Measurements from ENCODE around the gene RNF114.

RNF114 gene

DNA sequence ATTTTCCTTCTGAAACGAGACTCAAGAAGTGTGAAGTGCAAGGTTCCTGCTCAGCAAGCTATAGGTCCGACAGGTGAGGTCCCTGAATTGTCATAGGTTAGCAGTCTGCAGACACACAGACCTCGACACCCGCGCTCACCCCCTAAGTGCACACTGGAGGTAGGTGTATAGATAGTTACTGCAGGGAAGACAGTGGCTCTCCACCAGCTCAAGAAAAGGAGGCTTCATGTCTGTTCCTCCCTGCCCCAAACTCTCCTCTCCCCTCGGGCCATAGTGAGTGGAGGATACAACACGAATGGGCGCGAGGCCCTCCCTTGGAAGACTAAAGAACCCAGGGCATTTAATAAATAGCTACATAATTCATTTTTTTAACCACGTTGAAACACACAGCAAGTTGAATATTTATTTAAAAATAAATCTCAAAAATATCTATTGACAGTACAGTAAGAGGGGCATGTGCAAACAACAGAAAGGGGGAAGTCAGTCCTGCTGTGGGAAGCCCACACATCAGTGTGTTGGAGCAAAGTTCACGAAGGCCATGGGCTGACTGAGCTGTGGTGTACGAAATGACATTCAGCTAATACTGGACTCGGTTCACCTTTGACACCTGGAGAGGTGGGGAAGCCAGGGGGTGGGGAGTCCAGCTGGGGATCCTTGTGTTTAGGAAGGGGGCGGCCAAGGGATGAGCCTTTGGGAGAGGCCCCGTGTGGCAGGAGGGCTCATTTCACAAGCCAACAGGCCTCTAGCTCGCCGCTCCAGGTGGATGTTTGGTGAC is 31.6 kb upstream of the RNF114 start:
- no peak for DNase-seq

DNA sequence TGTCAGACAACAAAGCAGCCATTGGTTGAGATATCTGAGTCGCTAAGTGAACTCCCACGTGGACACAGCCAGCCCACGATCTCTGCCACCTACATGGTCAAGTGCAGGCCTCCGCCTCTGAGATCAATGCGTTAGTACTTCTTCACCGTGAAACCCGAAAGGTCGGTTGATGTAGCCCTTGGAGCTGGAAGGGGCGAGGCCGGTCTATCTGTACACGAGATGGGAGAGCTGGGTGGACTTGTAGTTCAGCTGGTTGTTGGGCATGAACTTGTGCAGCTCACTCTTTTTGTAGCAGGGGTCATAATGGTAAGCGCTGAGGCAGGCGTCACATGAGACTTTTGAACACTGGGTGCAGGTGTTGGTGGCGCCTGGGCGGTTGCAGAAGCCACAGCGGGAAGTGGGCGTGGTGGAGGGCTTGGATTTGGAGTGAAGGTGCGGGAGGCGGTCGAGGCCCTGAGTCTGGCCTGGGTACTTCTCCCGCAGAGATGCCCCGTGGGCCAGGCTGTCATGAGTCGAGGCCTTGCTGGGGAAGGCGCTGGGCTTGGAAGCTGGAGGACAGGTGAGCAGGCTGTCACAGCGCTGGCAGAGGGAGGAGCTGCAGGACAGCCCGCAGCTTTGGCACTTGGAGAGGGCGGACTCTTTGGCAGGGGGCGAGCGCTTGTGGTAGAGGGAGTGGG is 30.6 kb upstream of the RNF114 start:
- DNase-seq, result no peak

DNA sequence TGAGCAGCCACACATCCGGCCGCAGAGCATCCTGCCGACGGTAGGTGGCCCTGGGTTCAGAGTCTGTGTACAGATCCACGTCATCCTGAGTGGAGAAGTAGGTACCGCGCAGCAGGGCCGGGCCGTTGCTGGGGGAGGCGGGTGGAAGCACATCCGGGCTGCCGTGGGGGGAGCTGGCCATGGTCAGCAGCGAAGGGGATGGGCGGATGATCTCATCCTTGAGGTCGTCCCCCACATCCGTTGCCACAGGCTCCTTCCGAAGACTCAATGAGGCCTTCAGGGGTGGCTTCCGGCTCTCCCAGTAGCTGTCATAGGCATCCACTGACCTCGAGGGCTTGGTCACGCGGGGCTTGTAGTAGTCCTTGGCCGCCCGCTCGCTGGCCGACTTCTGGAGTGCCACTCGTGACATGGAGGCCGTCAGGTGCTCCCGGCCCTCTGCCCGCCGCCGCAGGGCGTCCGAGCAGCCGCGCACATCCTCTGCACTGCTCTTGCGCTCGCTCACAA is 30.0 kb upstream of the RNF114 start:
- DNase-seq, result no peak

DNA sequence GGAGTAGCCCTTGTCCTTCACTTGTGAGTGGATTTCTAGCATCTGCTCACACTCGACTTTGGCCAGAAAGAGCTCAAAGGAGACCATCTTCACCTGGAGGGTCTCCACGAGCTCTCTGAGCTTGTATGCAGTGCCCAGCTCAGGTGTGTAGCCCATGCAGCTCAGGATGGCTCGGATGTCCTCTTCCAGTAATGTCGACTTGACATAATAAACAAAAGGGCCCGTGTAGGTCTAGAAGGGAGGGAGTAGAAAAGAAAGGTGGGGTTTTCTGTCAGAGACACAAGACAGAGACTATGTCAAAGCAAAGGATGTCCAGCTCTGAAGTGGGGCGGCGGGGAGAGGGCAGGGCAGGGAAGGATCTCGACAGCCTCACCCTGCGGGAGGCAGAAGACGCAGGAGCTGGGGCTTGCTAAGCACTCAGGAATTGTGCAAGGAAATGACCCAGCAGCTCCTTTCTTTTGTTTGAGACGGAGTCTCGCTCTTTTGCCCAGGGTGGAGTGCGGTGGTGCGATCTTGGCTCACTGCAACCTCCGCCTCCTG is 29.5 kb upstream of the RNF114 start:
- DNase-seq, result no peak

DNA sequence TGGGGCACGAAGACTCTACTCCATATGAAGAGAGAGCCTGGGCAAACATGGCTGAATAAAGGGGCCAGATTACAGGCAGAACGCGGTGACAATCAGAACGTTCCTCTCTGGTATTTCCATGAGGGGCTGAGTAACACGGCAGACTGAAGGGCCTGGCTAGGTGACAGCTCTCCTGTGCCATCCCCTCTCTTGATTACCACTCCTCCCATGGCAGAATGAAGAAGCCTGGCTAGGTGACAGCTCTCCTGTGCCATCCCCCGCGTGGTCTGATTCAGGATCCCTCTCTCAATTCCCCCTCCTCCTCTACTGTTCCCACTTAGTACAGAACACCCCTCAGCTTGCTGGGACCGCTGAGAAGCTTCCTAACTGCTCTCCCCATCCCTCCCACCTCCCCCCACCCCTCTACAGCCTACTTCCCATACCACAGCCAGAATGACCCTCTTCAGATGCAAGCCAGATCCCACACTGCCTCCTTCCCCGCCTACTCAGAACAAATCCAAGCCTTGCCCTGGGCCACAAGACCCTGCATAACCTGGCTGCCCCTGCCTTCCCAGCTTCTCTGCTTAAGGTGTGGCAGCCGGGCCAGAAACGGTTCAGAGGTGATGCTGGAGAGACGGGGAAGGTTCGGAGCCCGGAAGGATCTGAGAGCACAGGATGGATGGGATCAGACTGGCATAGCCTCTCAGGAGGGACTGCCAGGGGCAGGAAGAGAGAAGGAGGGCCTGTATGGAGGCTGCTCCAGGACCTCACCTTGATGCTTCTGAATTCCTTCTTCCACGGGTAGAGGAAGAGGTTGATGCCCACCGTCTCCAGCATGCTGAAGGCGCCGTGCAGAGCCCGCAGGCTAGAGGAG is 28.6 kb upstream of the RNF114 start:
- DNase-seq, result no peak

DNA sequence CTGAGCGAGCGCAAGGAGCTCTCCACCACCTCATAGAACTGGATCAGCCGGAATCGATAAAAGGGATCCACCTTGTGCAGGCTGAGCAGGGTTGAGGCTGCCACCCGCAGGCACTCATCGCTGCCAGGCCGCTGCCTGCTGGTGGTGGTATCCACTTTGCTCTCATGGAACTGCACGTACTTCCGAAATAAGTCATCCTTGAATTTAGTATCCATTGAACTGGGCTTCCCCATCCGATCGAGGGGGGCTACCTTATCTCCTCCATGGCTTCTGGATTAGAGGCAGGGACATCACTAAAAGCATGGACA is 28.0 kb upstream of the RNF114 start:
- no peak for DNase-seq

DNA sequence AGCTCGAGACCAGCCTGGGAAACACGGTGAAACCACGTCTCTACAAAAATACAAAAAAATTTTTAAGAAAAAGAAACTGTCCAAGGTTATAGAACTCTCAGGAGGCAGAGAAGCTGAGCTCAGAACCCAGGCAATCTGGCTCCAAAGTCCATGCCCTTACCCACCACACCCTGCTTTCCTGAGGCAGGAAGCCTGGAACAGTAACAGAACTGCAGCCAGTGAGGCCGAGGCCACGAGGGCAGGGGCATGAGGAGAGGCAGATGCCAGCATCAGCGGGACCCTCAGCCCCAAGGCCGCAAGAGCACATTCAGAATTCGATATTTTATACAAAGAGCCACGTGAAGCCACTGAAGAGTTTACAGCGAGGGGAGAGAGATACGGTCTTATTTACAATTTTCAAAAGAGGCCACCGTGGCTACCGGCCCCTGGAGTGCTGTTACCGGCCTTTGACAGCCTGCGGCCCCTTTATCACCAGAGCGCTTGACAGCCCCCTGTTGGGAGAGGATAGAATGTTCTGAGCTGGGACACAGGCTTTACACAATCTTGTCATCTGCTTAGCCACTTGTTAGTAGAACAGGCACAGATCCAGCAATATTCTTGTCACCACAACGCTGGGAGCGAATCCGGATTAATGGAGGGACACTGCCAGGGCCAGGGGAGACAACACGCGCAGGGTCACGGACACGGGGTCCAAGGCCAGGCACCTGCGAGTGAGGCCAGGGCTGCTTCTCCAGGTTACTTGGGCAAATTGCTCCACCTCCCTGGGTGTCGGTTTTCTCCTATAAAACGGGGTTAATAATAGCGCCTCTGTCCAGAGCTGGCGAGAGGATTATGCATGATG is 26.5 kb upstream of the RNF114 start:
- DNase-seq, result no peak

DNA sequence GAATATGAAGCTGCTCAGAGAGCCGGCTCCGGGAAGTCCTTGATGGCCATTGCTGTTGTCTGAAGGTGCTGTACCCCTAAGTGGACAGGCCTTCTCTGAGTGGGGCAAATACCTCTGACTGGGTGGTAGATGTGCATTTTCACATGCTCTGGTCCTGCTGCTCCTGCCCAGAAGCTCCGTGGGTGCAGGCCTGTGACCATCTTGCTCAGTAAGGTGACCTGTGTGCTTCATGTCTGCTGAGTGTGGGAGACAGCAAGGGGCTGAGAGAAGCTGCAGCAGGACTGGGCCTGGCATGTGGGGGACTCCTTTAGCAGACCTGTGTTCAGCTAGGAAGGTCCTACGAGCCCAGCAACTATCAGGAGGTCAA is 25.9 kb upstream of the RNF114 start:
- no peak for DNase-seq

DNA sequence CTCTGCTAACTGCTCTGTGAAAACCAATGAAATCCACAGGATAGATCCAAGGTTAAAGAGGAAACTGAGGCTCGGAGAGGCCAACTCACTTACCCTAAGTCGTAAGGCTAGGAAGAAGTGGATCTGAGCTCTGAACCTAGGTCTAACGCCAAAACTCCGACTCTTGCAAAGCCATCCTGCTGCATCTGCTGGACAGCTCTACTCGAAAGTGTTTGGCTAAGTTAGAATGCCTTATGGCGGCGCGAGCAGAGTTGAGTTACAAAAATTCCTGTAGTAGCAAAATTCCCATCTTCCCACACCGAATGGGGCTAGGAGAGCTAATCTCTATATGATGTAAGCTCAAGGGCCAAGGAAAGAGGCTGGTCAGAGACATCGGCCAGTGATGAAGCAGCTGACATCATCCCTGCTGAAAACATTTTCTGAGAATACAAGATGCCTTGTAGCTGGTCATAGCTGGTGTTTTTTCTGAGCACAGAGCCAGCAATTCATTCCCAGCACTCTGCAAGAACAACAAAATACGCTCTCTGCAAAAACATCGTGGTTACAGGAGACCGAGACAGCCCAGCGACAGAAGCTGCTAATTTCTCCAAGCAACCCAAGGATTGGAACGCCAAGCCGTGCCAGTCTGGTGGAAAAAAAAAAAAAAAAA is 22.7 kb upstream of the RNF114 start:
- DNase-seq, result no peak

DNA sequence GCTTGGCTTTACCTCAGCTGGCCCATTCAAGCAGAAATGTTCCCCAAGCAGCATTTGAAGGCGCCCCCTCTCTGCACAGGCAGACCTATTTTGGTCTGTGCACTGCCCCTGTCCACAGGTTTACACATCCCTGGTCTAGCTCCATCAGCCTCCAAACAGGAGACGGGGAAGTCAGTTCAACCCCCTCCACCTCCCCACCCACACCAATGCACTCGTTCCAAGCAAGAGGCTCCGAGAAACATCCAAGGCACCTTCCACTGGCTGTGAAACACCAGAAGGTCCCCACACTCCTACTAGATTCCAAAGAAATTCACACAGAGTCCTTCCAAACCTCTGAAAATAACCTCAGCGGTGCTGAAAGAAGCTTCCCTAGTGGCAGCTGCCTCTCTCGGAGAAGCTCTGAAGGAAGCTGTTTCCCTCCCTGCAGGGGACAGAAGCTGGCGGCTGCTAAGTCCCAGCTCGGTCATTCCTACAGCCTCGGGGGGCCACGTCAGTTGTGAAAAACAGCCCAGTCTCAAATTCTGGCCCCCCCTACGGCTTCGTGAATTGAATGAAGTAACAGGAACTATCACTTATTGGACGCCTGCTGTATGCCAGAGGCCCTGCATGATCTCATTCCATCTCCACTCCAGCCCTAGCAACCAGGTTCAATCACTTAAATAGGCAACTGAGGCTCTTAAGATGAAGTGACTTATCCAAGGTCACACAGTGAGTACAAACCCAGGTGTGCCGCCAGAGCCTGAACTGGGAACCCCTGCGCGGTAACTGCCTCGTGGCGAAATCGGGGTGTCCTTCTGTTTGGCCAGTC is 21.7 kb upstream of the RNF114 start:
- DNase-seq, result peak; percentile 38

DNA sequence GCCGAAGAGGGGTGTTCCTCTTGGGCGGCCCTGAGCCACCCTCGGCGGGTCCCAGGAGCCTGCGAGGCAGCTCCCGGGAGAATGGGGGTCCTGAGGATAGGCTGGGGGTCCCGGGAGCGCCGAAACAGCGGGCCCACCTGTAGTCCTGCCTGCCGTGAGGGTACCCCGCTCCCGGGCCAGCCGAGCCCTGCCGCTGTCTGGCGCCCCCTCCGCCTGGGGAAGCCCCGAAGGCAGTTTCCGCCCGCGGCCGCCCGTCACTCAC is 21.1 kb upstream of the RNF114 start:
- DNase-seq, result no peak

DNA sequence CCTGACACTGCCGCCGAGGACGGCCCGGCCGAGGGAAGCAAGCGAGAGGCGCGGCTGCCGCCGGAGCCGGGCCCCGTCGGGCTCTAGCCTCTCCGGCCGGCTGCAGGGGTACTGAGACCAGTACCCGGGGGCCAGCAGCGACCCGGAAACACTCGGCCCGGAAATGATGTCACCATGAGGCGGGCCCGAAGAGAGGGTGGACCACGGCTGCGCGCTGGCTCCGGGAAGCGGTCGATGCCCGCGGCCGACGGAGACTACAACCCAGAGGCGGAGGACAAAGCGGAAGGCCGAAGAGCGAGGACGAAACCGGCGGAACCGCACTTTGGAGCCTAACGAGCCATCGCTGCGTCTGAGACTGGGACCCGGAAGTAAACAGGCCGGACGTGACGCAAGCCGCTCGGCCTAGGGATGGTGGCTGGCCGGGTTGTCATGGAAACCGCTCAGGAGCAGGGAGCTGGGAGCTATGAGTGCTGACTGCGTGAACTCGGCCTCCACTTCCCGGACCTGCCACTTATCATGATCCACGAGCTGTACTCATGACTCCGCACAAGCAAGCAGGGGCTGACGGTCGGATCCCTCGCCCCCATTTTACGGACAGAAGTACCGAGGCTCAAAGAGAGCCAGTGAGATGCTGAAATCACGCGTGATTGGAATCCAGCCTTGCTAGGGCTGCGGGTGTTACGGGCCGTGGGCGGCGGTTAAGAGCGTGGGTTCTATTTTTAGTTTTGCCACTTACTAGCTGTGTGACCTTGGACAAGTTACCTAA is 20.6 kb upstream of the RNF114 start, which contains the start of gene SPATA2:
SPATA2 (minus strand) TSS at position 150 of the 766 bp plus-strand sequence. CDS start 7,039 bp downstream, outside the sequence.
- peak; percentile 98 for DNase-seq

DNA sequence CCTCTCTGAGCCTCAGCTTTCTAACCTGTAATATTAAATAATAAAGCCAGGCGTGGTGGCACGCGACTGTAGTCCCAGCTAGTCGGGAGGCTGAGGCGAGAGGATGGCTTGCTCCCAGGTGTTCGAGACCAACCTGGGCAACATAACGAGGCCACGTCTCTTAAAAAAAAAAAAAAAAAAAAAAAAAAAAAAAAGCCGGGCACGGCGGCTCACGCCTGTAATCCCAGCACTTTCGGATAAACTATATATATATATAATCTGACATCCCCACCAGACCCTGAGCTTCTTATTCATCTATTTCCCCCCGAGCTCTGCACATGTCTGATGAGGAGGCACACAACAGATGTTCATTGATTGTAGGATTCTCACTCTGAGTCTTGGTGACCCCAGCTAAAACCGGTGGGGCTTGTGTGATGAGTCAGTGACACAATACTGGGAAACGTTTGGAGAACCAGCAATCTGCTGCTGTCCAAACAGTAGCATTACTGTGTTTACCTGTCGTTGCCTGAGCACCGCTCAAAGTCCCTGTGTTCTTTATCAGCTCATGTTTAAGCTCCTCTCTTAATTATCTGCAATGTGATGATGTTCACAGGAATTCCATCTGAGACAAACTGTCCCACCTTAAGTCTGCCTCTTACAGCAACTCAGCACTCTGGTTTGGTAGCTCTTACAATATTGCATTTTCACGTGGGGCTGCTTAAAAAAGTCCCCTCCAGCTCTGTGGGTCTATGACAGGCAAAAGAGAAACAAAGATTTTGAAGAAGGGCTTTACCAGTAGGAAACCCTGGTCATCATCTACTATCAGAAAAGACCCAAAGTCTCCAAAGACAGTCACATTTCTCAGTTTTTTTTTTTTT is 19.8 kb upstream of the RNF114 start:
- no peak for DNase-seq

DNA sequence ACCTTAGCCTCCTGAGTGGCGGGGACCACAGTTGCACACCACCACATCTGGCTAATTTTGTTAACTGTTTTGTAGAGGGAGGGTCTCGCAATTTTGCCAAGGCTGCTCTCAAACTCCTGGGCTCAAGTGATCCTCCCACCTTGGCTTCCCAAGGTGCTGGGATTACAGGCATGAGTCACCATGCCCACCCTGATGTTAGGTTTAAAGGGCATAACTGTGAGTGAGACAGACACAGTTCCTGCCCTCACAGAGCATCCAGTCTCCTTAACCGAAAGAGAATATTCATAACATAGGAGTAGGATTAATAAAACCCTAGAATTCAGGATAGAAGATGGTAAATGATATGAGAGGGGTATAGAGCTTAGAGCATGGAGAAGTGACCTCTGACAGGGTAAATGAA is 17.8 kb upstream of the RNF114 start:
- no peak for DNase-seq

DNA sequence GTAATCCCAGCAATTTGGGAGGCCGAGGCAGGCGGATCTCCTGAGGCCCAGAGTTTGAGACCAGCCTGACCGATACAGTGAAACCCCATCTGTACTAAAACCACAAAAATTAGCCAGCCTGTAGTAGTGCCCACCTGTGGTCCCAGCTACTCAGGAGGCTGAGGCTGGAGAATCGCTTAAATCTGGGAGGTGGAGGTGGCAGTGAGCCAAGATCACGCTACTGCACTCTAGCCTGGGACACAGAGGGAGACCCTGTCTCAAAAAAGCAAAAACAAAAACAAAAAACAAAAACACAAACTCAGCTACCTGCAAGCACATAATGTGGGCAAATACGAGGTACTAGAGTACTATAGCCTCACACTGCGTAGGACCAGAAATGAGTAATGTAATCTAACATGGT is 17.2 kb upstream of the RNF114 start:
- no peak for DNase-seq

DNA sequence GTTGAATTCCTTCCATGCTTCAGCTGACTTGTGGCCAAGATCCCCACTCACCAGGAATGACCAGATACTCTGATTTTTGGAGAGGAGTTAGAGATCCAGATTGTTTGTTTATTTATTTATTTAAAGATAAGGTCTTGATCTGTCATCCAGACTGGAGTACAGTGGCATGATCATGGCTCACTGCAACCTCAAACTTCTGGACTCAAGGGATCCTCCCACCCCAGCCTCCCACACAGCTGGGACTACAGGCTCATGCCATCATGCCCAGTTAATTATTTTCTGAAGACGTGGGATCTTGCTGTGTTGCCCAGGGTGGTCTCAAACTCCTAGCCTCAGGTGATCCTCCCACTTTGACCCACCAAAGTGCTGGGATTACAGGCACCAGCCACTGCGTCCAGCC is 16.7 kb upstream of the RNF114 start:
- DNase-seq, result peak; percentile 17

DNA sequence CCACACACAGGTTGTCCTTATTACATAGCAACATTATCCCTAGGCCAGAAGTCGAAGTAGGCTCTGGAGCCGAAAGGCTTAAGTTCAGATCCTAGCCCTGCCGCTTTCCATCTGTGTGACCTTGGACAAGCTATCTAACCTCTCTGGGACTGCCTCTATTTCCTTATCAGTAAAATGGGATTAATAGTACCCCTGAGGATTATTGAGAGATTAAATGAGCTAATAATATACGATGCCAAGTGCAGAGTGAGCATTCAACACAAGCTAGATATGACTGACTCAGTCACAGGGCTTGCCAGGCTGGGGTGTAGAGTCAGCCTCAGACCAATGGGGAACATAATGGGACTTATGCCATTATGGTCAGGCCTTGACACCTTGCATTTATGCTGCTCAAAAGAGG is 11.9 kb upstream of the RNF114 start:
- DNase-seq, result no peak

DNA sequence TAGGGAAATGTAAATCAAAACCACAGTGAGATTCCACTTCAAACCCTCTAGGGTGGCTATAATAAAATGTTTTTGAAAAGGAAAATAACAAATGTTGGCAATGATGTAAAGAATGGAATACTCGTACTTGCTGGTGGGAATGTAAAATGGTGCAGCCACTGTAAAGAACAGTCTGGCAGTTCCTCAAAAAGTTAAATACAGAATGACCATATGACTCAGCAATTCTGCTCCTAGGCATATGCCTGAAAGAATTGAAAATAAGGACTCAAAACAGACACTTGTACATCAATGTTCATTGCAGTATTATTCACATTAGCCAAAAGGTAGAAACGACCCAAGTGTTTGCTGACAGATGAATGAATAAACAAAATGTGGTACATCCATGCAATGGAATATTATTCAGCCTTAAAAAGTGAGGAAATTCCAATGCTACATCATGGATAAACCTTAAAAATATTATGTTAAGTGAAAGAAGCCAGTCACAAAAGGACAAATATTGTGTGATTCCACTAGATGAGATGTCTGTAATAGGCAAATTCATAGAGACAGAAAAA is 10.2 kb upstream of the RNF114 start:
- DNase-seq, result peak; percentile 32

All from suppressor macrophage treated with lipopolysaccharide for 4 hours (primary cell).